GM18907 (cell line): ENCODE measurements around the gene EBNA1BP2.
"Not testable (repeated sequence)": the region's sequence is repeated elsewhere in the genome, so short reads cannot be mapped to it uniquely, and the experiment has no call there.

Experiments used
- ATAC-seq: cut with Tn5 transposase; IDR thresholded peaks from one replicate; pipeline ENCODE4 v1.9.1; 2021; ENCODE audit warnings: mild to moderate bottlenecking, moderate library complexity; ENCODE audit not compliant: unreplicated experiment

EBNA1BP2 gene

GRCh38 chr1:43123031-43123430, 49.1 kb downstream of the EBNA1BP2 start:
- ATAC-seq, result no peak

GRCh38 chr1:43121256-43121900, 50.7 kb downstream of the EBNA1BP2 start:
- no peak for ATAC-seq

- ATAC-seq, result not testable (repeated sequence)
Measured at GRCh38 chr1:43119928-43120586, 52.0 kb downstream of the EBNA1BP2 start.
